ENCODE measurements around the gene SPI1.

- TF ChIP-seq CTCF (conservative IDR thresholded peaks at IDR 0.05) (peak; percentile 99), ZFX (IDR thresholded peaks at IDR 0.05) (no peak)
Measured at GRCh38 chr11:47355283-47356128, 22.8 kb downstream of the SPI1 start.

All from C4-2B (cell line).